Loucy (cell line): Measurements from ENCODE around the gene SLX4IP.

Experiments
- H2AFZ ChIP-seq: fragments of 200-600 bp; sonication (generic); 2 replicates; pipeline ENCODE4 v1.6.0; 2016; ENCODE audit warnings: antibody characterized with exemption, mild to moderate bottlenecking, low read length, moderate library complexity
- H3F3A ChIP-seq: fragments of 200-600 bp; 2 replicates; pipeline ENCODE4 v1.6.0; 2016; ENCODE audit warnings: antibody characterized with exemption, low read depth, mild to moderate bottlenecking
- H3K27me3 ChIP-seq: fragments of 200-600 bp; sonication (generic); 2 replicates; pipeline ENCODE4 v1.6.1; 2014; ENCODE audit warnings: low read length, mild to moderate bottlenecking; ENCODE audit not compliant: insufficient read depth, poor library complexity, severe bottlenecking
- H3K36me3 ChIP-seq: fragments of 200-600 bp; sonication (generic); 2 replicates; pipeline ENCODE4 v1.6.1; 2016; ENCODE audit warnings: low read length; ENCODE audit not compliant: insufficient read depth
- H3K4me1 ChIP-seq: fragments of 200-600 bp; sonication (generic); 2 replicates; pipeline ENCODE4 v1.5.1; 2014; ENCODE audit warnings: low read length, mild to moderate bottlenecking; ENCODE audit not compliant: insufficient read depth, poor library complexity, severe bottlenecking
- H3K4me2 ChIP-seq: fragments of 200-600 bp; sonication (generic); 2 replicates; pipeline ENCODE4 v1.6.0; 2014; ENCODE audit warnings: antibody characterized with exemption, low read length, low read depth, mild to moderate bottlenecking; ENCODE audit not compliant: poor library complexity, severe bottlenecking
- H3K4me3 ChIP-seq: fragments of 200-600 bp; sonication (generic); 2 replicates; pipeline ENCODE4 v1.5.1; 2014; ENCODE audit warnings: low read length, mild to moderate bottlenecking, mixed read lengths; ENCODE audit not compliant: poor library complexity, severe bottlenecking
- H3K79me2 ChIP-seq: fragments of 200-600 bp; sonication (generic); 2 replicates; pipeline ENCODE4 v1.6.1; 2014; ENCODE audit warnings: low read length; ENCODE audit not compliant: insufficient read depth
- H3K9ac ChIP-seq: fragments of 200-600 bp; sonication (generic); 2 replicates; pipeline ENCODE4 v1.6.0; 2014; ENCODE audit warnings: mild to moderate bottlenecking, low read depth, low read length, moderate library complexity; ENCODE audit not compliant: poor library complexity, severe bottlenecking
- H3K9me2 ChIP-seq: fragments of 200-600 bp; sonication (generic); replicated peaks from 2 replicates; pipeline ENCODE4 v1.6.1; 2016; ENCODE audit warnings: low read depth, low read length, mixed read lengths
- H3K9me3 ChIP-seq: fragments of 200-600 bp; sonication (generic); 2 replicates; pipeline ENCODE4 v1.6.1; 2014; ENCODE audit warnings: mild to moderate bottlenecking, antibody characterized with exemption, low read length, low read depth; ENCODE audit not compliant: insufficient read depth
- H4K20me1 ChIP-seq: fragments of 200-600 bp; sonication (generic); 2 replicates; pipeline ENCODE4 v1.6.0; 2014; ENCODE audit warnings: antibody characterized with exemption, low read length, mild to moderate bottlenecking; ENCODE audit not compliant: insufficient read depth, poor library complexity, severe bottlenecking
- EZH2phosphoT487 ChIP-seq: fragments of 200-600 bp; IDR thresholded peaks from 2 replicates; pipeline ENCODE4 v1.6.1; 2018; ENCODE audit warnings: antibody characterized with exemption, mild to moderate bottlenecking, moderate library complexity, borderline replicate concordance
- TF ChIP-seq, protein P1 (sequence below): fragments of 200-600 bp; sonication (generic); conservative IDR thresholded peaks from 2 replicates; pipeline ENCODE4 v1.5.1; 2014; ENCODE audit warnings: mild to moderate bottlenecking, antibody characterized with exemption, low read length

SLX4IP gene

GRCh38 chr20:10511509-10512251, 76.6 kb downstream of the SLX4IP start:
- Histone ChIP-seq H3K9me3 (no peaks in the 10 kb centered on the region), H3K36me3 (no peaks in the 10 kb centered on the region), H3K9ac (peak overlapping the region; percentile 56), H4K20me1 (no peaks in the 10 kb centered on the region), H3K4me1 (peaks cover 65% of the 10 kb centered on the region), H3K27me3 (no peaks in the 10 kb centered on the region), H3K4me2 (peak overlapping the region; percentile 80), H3K79me2 (peaks cover 26% of the 10 kb centered on the region; the same call in 1 of the 2 replicates), H3K4me3 (peak overlapping the region; percentile 49), H2AFZ (no peak overlapping the region), H3K9me2 (no peaks in the 10 kb centered on the region), H3F3A (no peaks in the 10 kb centered on the region)
- no peak for TF ChIP-seq EZH2phosphoT487
- TF ChIP-seq, protein P1, sequence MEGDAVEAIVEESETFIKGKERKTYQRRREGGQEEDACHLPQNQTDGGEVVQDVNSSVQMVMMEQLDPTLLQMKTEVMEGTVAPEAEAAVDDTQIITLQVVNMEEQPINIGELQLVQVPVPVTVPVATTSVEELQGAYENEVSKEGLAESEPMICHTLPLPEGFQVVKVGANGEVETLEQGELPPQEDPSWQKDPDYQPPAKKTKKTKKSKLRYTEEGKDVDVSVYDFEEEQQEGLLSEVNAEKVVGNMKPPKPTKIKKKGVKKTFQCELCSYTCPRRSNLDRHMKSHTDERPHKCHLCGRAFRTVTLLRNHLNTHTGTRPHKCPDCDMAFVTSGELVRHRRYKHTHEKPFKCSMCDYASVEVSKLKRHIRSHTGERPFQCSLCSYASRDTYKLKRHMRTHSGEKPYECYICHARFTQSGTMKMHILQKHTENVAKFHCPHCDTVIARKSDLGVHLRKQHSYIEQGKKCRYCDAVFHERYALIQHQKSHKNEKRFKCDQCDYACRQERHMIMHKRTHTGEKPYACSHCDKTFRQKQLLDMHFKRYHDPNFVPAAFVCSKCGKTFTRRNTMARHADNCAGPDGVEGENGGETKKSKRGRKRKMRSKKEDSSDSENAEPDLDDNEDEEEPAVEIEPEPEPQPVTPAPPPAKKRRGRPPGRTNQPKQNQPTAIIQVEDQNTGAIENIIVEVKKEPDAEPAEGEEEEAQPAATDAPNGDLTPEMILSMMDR, result no peak

DNA sequence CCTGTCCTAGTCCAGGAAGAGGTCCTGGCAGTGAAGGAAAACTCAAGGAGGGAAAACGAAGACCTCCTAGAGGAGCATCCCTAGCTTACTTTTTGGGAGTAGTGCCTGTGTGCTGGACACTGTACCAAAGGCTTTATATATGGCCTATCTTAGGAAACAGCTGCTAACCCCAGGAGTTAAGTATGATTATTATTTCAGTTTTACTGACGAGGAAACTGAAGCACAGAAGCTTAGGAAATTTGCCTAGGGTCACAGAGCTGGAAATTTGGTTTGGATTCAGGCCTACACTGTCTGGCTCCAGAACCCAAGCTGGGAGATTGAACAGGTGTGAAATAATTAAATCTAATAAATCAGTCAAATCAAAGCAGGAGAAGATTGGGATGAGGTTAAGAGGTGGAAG, 78.0 kb downstream of the SLX4IP start:
- H3K27me3 ChIP-seq, result no peaks in the 10 kb centered on the region
- H3F3A ChIP-seq, result no peaks in the 10 kb centered on the region
- H2AFZ ChIP-seq, result no peak overlapping the region
- TF ChIP-seq, protein P1, result no peak
- TF ChIP-seq EZH2phosphoT487, result no peak
- H3K4me3 ChIP-seq, result no peak overlapping the region
- H3K9ac ChIP-seq, result peak overlapping the region; percentile 24
- no peak overlapping the region for H3K4me2 ChIP-seq
- H3K36me3 ChIP-seq, result no peaks in the 10 kb centered on the region
- no peaks in the 10 kb centered on the region for H4K20me1 ChIP-seq
- no peaks in the 10 kb centered on the region for H3K9me2 ChIP-seq
- H3K9me3 ChIP-seq, result no peaks in the 10 kb centered on the region
- peaks cover 33% of the 10 kb centered on the region; the same call in 1 of the 2 replicates for H3K79me2 ChIP-seq
- peaks cover 57% of the 10 kb centered on the region for H3K4me1 ChIP-seq

DNA sequence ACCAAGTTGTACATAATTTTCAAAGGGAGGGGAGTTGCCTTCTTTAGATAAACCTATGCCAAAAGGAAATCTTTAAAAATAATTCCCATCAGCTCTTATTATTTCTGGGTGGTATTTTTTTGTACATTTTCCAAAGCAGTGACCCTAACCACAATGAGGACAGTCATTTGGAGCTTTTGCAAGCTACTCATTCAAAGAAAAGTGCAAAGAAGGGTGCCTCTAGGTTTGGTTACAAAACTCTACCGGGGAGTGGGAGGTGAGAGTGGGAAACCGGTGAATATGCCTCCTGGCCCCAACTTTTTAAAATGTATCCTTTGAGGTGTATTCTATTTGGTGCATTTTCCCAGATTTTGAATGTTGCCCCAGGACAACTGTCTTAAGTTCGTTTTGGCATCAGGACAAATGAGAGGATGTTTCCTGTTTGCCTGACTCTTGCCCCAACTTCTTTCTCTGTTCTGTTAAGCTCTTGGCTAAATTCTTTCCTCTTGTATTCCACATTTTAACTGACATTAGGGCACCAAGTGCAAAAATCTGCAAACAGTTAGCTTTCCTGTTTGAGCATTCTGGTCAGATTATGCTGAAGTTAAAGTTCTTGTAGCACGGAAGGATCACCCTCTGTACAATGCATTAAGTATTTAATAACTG, 78.9 kb downstream of the SLX4IP start:
- Histone ChIP-seq H3K9ac (peak overlapping the region; percentile 27), H3K9me3 (no peaks in the 10 kb centered on the region), H3F3A (no peaks in the 10 kb centered on the region), H3K4me3 (peak overlapping the region; percentile 10), H3K4me1 (peaks cover 48% of the 10 kb centered on the region), H4K20me1 (no peaks in the 10 kb centered on the region), H3K27me3 (no peaks in the 10 kb centered on the region), H2AFZ (no peak overlapping the region), H3K36me3 (no peaks in the 10 kb centered on the region), H3K4me2 (peak overlapping the region; percentile 24), H3K79me2 (peaks cover 33% of the 10 kb centered on the region; the same call in 1 of the 2 replicates), H3K9me2 (no peaks in the 10 kb centered on the region)
- TF ChIP-seq, protein P1, result no peak
- no peak for TF ChIP-seq EZH2phosphoT487
